ENCODE results near the gene ETFB.
"Not testable (repeated sequence)": the region's sequence is repeated elsewhere in the genome, so short reads cannot be mapped to it uniquely, and the experiment has no call there.

ETFB gene

GRCh38 chr19:51365965-51366388 is at the start of gene ETFB:
Gene ETFB (minus strand): TSS chr19:51366388. CDS start chr19:51366326, 62 bp downstream.
- no peak for DNase-seq

DNA sequence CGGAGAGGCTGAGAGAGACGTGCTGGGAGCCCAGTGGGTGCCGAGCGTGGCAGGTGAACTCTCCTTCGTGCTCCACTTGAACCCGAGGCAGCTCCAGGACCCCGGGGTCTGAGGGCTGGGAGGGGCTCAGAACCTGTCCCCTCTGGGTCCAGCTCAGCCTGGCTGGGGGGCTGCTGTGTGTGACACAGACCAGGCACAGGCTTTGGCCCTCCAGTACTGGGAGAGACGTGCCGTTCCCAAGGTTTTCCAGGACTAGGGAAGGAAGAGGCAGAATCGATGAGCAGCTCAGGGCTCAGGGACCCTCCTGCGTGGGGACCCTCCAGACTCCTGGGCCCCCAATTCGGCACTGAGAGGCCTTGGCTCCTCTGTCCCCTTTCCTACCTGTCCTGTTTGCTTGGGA is 49.0 kb upstream of the ETFB start:
- no peak for DNase-seq

- DNase-seq: no peak
These were observed 45.0 kb upstream of the ETFB start for GRCh38 chr19:51410950-51411748.

DNA sequence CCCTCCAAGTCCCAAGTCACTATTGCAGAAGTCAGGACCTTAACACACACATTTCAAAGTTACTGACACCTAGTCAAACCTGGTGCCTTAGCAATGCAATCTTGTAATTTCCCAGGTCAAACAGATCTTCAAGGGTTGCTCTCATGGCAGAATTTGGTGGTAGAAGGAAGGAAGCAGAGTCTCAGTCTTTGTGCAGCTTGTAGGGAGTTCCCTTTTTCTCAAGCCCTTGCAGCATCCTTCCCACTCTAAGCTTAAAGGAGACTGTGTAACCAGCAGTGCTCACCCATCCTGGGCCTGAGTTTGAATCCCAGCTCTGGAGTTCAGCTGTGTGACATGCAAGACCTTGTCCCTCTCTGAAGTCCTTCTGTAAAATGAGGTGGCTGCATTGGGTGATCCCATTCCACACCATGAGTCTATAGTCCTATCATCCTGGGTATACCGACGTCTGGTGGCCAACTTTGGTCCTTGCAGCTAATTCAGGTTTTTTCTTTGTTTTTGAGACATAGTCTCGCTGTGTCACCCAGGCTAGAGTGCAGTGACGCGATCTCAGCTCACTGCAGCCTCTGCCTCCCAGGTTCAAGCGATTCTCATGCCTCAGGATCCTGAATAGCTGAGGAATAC is 41.4 kb upstream of the ETFB start:
- no peak for DNase-seq

- no peak for DNase-seq
These were observed 35.9 kb upstream of the ETFB start for GRCh38 chr19:51402117-51402516.

- not testable (repeated sequence) for DNase-seq
These were observed 33.7 kb upstream of the ETFB start for GRCh38 chr19:51399936-51400335.

GRCh38 chr19:51399231-51399630 is 33.0 kb upstream of the ETFB start:
- no peak for DNase-seq

- DNase-seq: no peak
These were observed 32.0 kb upstream of the ETFB start for GRCh38 chr19:51398096-51398704.

DNA sequence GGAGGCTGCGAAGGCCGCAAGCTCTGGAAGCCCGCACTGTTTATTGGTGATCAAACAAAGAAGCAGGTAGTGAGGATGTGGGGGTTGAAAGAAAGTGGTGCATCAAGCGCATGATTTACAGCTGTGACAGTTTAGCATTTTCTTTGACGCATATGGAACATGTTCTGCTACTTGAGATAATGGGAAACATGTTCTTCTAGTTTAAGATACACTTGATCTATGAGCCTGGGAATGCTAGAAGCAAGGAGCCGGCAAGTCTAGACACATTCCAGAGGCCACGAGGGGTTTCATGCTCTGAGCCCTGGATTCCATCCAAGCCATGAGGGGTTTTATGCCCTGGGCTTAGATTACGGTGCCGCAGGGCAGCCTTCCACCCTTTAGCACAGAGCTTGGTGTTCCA is 31.3 kb upstream of the ETFB start:
- not testable (repeated sequence) for DNase-seq

- no peak for DNase-seq
These were observed 30.0 kb upstream of the ETFB start for GRCh38 chr19:51396175-51396574.

GRCh38 chr19:51394050-51394836 is 28.1 kb upstream of the ETFB start:
- DNase-seq: peak; percentile 97

GRCh38 chr19:51392701-51393100 is 26.5 kb upstream of the ETFB start:
- no peak for DNase-seq

DNA sequence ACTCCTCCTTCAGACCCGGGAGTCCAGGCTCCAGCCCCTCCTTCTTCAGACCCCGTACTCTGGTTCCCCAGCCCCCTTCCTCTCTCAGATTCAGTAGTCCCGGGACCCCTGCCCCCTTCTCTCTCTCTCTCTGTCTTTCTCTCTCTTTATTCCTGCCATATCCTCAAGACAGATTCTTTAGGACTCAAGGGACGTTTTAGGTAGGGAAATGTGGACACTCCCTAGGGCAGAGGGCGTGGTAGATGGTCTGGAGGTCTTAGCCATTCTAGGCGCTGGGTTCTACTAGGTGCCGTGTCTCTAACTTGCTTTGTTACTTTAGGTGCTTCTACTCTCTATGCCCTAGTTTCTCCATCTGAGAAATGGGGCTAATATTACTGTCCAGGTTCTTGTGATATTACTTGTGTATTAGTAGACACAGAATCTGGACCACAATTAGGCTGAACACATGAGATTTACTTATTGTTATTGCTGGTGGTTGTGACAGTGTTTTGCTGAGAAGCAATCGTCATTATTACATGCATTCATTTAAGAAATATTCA is 25.0 kb upstream of the ETFB start:
- no peak for DNase-seq

DNA sequence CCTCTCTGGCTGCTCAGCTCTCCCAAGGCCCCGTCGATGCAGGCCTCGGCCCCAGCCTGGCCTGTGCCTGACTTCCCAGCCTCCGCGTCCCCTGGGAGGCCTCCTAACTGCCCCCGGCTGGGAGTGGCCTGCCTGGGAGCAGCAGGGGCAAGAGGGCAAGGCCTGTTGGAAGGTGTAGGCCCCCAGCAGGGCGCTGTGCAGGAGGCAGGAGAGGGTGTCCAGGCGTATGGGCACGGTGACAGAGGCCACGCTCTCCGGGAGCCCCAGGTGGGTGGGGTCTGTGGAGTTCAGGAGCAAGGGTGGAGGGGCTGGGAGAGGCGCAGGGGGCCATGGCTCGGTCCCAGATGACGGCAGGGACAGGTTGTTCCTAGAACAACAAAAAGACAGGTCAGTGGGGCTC is 23.0 kb upstream of the ETFB start:
- no peak for DNase-seq

DNA sequence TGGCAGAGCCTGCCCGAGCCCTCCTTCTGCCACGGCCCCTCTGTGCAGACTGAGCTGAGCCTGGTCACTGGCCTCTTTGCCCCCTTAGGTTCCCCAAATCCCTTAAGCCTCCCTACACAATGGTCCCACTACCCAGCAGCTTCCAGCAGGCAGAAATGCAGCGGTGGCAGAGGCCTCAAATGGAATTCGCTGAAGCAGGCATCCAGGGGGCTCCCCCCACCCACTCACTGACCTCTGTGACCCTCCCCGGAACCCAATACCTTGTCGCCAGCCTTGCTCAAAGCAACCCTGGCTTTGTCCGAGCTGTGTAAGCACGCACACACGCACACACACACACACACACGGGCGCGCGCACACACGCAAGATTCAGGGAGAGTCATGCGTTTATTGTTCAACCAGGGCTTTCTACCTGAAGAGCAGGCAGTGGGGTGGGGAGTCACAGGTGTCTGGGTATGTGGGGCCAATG is 21.8 kb upstream of the ETFB start, which contains the start of gene LIM2:
Gene LIM2, minus strand, starts transcription at position 51 of the 466 bp plus-strand sequence. CDS start 531 bp downstream, outside the sequence.
- DNase-seq: no peak

GRCh38 chr19:51386882-51387520 is 20.8 kb upstream of the ETFB start:
- no peak for DNase-seq

DNA sequence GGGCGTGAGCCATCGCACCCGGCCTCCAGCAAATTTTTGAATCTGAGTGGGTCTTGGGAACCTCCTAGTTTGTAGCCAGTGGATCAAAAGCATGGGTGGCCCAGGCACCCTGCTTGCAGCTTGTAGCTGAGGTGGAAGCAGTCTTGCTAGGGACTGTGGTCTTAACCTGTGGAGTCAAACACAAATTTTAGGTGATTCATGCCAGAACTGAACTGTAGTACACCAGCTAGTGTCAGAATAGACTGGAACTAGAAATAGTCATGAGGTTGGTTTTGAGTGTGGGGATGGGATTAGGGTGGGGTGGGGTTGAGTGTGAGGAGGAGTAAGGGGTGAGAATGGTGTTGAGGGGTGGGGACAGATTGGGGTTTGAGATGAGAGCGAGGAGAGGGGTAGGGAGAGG is 15.8 kb upstream of the ETFB start:
- DNase-seq: no peak

DNA sequence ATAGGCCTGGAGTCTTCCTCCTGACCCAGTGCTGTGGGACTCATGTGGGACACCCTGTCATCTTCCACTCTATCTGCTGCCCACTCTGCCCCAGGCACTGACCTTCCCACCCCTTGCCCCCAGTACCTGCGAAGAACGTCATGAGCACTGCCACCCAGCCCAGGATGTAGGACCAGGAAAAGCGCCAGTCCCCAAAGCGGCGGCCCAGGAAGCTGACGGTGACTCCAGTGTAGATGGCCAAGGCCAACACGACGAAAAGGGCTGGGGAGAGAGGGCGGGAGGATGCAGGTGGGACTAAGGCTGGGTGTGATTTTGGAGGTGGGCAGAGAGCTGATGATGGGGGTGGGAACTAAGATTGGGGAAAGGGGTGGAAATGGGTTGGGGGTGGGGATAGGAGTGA is 14.2 kb upstream of the ETFB start:
- no peak for DNase-seq

DNA sequence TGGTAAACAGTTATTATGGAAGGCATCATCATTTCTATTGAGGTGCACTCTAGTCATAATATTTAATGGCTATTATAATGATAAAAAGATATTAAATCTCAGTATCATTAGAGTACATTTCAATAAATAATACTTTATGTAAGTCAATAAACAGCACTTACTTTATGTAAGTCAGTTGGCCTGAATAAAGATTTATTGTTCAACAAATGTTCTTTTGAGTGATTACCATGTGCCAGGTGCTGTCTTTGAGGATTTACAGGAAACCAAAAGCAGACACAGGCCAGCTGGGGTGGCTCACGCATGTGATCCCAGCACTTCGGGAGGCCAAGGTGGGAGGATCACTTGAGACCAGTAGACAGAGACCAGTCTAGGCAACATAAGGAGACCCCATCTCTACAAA is 11.2 kb upstream of the ETFB start:
- DNase-seq: no peak

DNA sequence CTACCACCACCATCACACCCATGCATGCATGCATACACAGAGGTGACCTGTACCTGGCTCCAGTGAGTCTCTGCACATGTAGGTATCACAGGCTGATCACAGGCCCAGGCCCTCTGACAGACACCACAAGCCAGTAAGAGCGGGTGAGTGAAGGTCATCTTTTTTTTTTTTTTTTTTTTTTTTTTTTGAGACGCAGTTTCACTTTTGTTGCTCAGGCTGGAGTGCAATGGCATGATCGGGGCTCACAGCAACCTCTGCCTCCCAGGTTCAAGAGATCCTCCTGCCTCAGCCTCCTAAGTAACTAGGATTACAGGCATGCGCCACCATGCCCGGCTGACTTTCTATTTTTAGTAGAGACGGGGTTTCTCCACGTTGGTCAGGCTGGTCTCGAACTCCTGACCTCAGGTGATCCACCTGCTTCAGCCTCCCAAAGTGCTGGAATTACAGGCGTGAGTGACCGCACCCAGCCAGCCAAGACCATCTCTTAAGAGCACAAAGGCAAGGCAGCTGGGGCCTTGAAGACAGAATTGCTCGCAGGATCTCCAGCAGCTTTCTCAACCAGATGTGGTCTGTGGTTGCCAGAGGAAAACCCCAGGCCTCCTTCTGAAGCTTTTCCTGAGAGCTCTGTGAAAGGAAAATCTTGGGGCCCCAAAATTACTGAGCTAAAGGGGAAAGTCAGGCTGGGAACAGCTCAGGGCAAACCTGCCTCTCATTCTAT is 9.5 kb upstream of the ETFB start:
- no peak for DNase-seq

All from femur (tissue), 1 donor.